WTC11 (cell line): Measurements from ENCODE around the gene ZNF417. TPM values are rescaled to one million over a fixed set of nuclear protein-coding genes. Genes with fewer than 3 reads are reported as not detected.

Source experiments
- ATAC-seq: fragments of 200-7000 bp; cut with Tn5 transposase; 2 replicates; pipeline ENCODE4 v1.10.0; 2021; ENCODE audit warnings: mild to moderate bottlenecking, moderate library complexity
- CTCF ChIA-PET: fragments of 300-600 bp; sonication (Branson Sonifier 250); formaldehyde crosslinking; loops from one replicate; lab custom pipeline; 2021; ENCODE audit warnings: antibody characterized with exemption; lab: Charles Lee
- POLR2A ChIA-PET: fragments of 350-600 bp; sonication (Branson Sonifier 250); formaldehyde crosslinking; loops from one replicate; lab custom pipeline; 2021; ENCODE audit warnings: antibody characterized with exemption; lab: Charles Lee
- DNase-seq: peaks from one replicate; pipeline ENCODE4 v3.0.0; 2021; ENCODE audit warnings: low spot score
- H3K27ac Mint-ChIP-seq: 2 replicates; pipeline ENCODE4 v1.8.0; 2021; ENCODE audit warnings: mixed read lengths
- H3K27me3 Mint-ChIP-seq: 2 replicates; pipeline ENCODE4 v1.8.0; 2021; ENCODE audit warnings: low read depth, mild to moderate bottlenecking, moderate library complexity, mixed read lengths
- H3K36me3 Mint-ChIP-seq: 2 replicates; pipeline ENCODE4 v1.8.0; 2021; ENCODE audit warnings: mixed read lengths
- H3K4me1 Mint-ChIP-seq: 2 replicates; pipeline ENCODE4 v1.8.0; 2022; ENCODE audit warnings: mixed read lengths
- H3K4me3 Mint-ChIP-seq: 2 replicates; pipeline ENCODE4 v1.8.0; 2021; ENCODE audit warnings: mild to moderate bottlenecking, moderate library complexity, mixed read lengths
- H3K9me3 Mint-ChIP-seq: 2 replicates; pipeline ENCODE4 v1.8.0; 2021; ENCODE audit warnings: mixed read lengths
- AFF4 ChIP-seq: sonication (generic); formaldehyde crosslinking; IDR thresholded peaks from 2 replicates; pipeline ENCODE4 v1.8.1; 2023; ENCODE audit warnings: mild to moderate bottlenecking, missing genetic modification reagents, borderline replicate concordance
- CREB1 ChIP-seq: sonication (generic); formaldehyde crosslinking; IDR thresholded peaks from 2 replicates; pipeline ENCODE4 v1.8.0; 2023; ENCODE audit warnings: mild to moderate bottlenecking, missing genetic modification reagents
- CREM ChIP-seq: sonication (generic); formaldehyde crosslinking; IDR thresholded peaks from 2 replicates; pipeline ENCODE4 v1.8.1; 2022; ENCODE audit warnings: mild to moderate bottlenecking, missing genetic modification reagents, moderate library complexity
- ELF4 ChIP-seq: sonication (generic); formaldehyde crosslinking; IDR thresholded peaks from 2 replicates; pipeline ENCODE4 v1.8.1; 2022; ENCODE audit warnings: low read depth, mild to moderate bottlenecking, moderate library complexity, missing genetic modification reagents
- ERG ChIP-seq: fragments of 250-450 bp; sonication (Bioruptor Pico); IDR thresholded peaks from 2 replicates; pipeline ENCODE4 v1.8.0; 2021; ENCODE audit warnings: mild to moderate bottlenecking
- GABPB1 ChIP-seq: sonication (generic); formaldehyde crosslinking; IDR thresholded peaks from 2 replicates; pipeline ENCODE4 v1.8.1; 2023; ENCODE audit warnings: mild to moderate bottlenecking, missing genetic modification reagents
- JUN ChIP-seq: sonication (generic); formaldehyde crosslinking; IDR thresholded peaks from 2 replicates; pipeline ENCODE4 v1.8.0; 2023; ENCODE audit warnings: mild to moderate bottlenecking, missing genetic modification reagents
- MXD4 ChIP-seq: fragments of 250-450 bp; sonication (Bioruptor Pico); IDR thresholded peaks from 2 replicates; pipeline ENCODE4 v1.8.0; 2021; ENCODE audit warnings: mild to moderate bottlenecking, moderate library complexity, borderline replicate concordance
- NR3C1 ChIP-seq: sonication (generic); formaldehyde crosslinking; conservative IDR thresholded peaks from 2 replicates; pipeline ENCODE4 v1.8.1; 2023; ENCODE audit warnings: low read depth, mild to moderate bottlenecking, missing genetic modification reagents
- PRRX2 ChIP-seq: fragments of 250-450 bp; sonication (Bioruptor Pico); IDR thresholded peaks from 2 replicates; pipeline ENCODE4 v1.8.0; 2021; ENCODE audit warnings: mild to moderate bottlenecking
- SMAD4 ChIP-seq: sonication (generic); formaldehyde crosslinking; IDR thresholded peaks from 2 replicates; pipeline ENCODE4 v1.8.0; 2022; ENCODE audit warnings: mild to moderate bottlenecking, missing genetic modification reagents
- SP1 ChIP-seq: sonication (generic); formaldehyde crosslinking; conservative IDR thresholded peaks from 2 replicates; pipeline ENCODE4 v1.8.1; 2022; ENCODE audit warnings: missing genetic modification reagents
- TP53 ChIP-seq: sonication (generic); formaldehyde crosslinking; IDR thresholded peaks from 2 replicates; pipeline ENCODE4 v1.8.1; 2023; ENCODE audit warnings: mild to moderate bottlenecking, missing genetic modification reagents
- ZNF121 ChIP-seq: sonication (generic); formaldehyde crosslinking; IDR thresholded peaks from 2 replicates; pipeline ENCODE4 v1.8.0; 2023; ENCODE audit warnings: missing genetic modification reagents
- ZNF232 ChIP-seq: sonication (generic); formaldehyde crosslinking; IDR thresholded peaks from 2 replicates; pipeline ENCODE4 v1.8.0; 2022; ENCODE audit warnings: mild to moderate bottlenecking, missing genetic modification reagents
- ZNF263 ChIP-seq: sonication (generic); formaldehyde crosslinking; IDR thresholded peaks from 2 replicates; pipeline ENCODE4 v1.8.1; 2022; ENCODE audit warnings: low read depth, mild to moderate bottlenecking, moderate library complexity, missing genetic modification reagents
- ZNF423 ChIP-seq: fragments of 250-450 bp; sonication (Bioruptor Pico); IDR thresholded peaks from 2 replicates; pipeline ENCODE4 v2.1.2; 2022; ENCODE audit warnings: mild to moderate bottlenecking, moderate library complexity
- total RNA-seq: library from RNA; stranded (reverse); gene quantifications from 3 replicates; pipeline ENCODE4 v1.2.3, GENCODE V29; 2021
- TF ChIP-seq, protein P1 (sequence below): sonication (generic); formaldehyde crosslinking; IDR thresholded peaks from 2 replicates; pipeline ENCODE4 v1.8.0; 2023; ENCODE audit warnings: mild to moderate bottlenecking, missing genetic modification reagents
- TF ChIP-seq, protein P2 (sequence below): sonication (generic); formaldehyde crosslinking; IDR thresholded peaks from 2 replicates; pipeline ENCODE4 v1.8.0; 2022; ENCODE audit warnings: mild to moderate bottlenecking, missing genetic modification reagents

The ZNF417 gene
- total RNA-seq, 1 experiment from 2014 or later = 22.6 TPM

DNA sequence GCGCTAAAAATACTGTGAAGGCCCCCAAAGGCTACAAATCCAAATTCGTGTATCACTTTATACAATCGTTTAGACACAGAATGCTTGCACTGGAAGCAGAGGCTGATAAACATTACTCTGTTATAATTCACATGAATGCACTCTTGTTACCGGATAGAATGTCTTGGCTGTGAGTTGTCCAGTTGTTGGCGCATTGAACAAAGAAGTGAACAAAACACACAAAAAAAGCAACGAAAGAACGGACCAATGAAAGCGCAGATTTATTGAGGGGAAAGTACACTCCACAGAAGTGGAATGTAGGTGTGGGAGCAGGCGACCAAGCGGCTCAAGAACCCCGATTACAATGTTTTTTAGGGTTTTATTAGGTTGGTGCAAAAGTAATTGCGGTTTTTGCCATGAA lies 19.3 kb upstream of the ZNF417 start:
- POLR2A ChIA-PET = interaction anchor here (0.5 to 1.8 kb wide), 10 partner anchors 19 to 322 kb away, joined by 3 to 13 read pairs (median 3); partner anchors contain the start of genes ZNF134, ZNF135, ZNF417 and ZNF586
- Mint-ChIP-seq H3K4me3 (peak overlapping the region; percentile 100), H3K27me3 (no peaks in the 10 kb centered on the region), H3K9me3 (no peaks in the 10 kb centered on the region), H3K36me3 (peaks cover 46% of the 10 kb centered on the region), H3K27ac (peak overlapping the region; percentile 74; the same call in 1 of the 2 replicates), H3K4me1 (peaks cover 14% of the 10 kb centered on the region)
- DNase-seq (no peak), ATAC-seq (no peak)
- CTCF ChIA-PET = interaction anchor here (0.6 to 1.2 kb wide), 8 partner anchors 12 to 220 kb away, joined by 3 to 4 read pairs (median 3); partner anchors contain the start of gene ZNF417
- TF ChIP-seq ZNF263 (CRISPR knock-in tag) = no peak
- no peak for TF ChIP-seq CREB1
- TF ChIP-seq ZNF232 (CRISPR knock-in tag) = no peak
- TF ChIP-seq ERG (CRISPR knock-in tag) = no peak
- TF ChIP-seq SP1 (CRISPR knock-in tag) = no peak
- no peak for TF ChIP-seq JUN (CRISPR knock-in tag)
- no peak for TF ChIP-seq GABPB1 (CRISPR knock-in tag)
- no peak for TF ChIP-seq NR3C1 (CRISPR knock-in tag)
- TF ChIP-seq TP53 (CRISPR knock-in tag) = no peak
- no peak for TF ChIP-seq AFF4 (CRISPR knock-in tag)
- TF ChIP-seq, protein P1, sequence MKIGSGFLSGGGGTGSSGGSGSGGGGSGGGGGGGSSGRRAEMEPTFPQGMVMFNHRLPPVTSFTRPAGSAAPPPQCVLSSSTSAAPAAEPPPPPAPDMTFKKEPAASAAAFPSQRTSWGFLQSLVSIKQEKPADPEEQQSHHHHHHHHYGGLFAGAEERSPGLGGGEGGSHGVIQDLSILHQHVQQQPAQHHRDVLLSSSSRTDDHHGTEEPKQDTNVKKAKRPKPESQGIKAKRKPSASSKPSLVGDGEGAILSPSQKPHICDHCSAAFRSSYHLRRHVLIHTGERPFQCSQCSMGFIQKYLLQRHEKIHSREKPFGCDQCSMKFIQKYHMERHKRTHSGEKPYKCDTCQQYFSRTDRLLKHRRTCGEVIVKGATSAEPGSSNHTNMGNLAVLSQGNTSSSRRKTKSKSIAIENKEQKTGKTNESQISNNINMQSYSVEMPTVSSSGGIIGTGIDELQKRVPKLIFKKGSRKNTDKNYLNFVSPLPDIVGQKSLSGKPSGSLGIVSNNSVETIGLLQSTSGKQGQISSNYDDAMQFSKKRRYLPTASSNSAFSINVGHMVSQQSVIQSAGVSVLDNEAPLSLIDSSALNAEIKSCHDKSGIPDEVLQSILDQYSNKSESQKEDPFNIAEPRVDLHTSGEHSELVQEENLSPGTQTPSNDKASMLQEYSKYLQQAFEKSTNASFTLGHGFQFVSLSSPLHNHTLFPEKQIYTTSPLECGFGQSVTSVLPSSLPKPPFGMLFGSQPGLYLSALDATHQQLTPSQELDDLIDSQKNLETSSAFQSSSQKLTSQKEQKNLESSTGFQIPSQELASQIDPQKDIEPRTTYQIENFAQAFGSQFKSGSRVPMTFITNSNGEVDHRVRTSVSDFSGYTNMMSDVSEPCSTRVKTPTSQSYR (CRISPR knock-in tag) = no peak
- no peak for TF ChIP-seq SMAD4 (CRISPR knock-in tag)
- no peak for TF ChIP-seq ELF4 (CRISPR knock-in tag)
- no peak for TF ChIP-seq CREM (CRISPR knock-in tag)
- TF ChIP-seq MXD4 (CRISPR knock-in tag) = no peak
- TF ChIP-seq ZNF121 (CRISPR knock-in tag) = no peak
- TF ChIP-seq, protein P2, sequence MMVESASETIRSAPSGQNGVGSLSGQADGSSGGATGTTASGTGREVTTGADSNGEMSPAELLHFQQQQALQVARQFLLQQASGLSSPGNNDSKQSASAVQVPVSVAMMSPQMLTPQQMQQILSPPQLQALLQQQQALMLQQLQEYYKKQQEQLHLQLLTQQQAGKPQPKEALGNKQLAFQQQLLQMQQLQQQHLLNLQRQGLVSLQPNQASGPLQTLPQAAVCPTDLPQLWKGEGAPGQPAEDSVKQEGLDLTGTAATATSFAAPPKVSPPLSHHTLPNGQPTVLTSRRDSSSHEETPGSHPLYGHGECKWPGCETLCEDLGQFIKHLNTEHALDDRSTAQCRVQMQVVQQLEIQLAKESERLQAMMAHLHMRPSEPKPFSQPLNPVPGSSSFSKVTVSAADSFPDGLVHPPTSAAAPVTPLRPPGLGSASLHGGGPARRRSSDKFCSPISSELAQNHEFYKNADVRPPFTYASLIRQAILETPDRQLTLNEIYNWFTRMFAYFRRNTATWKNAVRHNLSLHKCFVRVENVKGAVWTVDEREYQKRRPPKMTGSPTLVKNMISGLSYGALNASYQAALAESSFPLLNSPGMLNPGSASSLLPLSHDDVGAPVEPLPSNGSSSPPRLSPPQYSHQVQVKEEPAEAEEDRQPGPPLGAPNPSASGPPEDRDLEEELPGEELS = no peak
- TF ChIP-seq ZNF423 = no peak
- no peak for TF ChIP-seq PRRX2 (CRISPR knock-in tag)
